NCI-H1930 (cell line): Measurements from ENCODE around the gene CDH4.

ENCODE experiments used
- DNase-seq, 2 experiments: peaks; one replicate each; lab custom pipeline; 2025; lab: John Stamatoyannopoulos, UW

Gene CDH4

GRCh38 chr20:61328911-61329558, 77.0 kb downstream of the CDH4 start:
- no peak for DNase-seq

- DNase-seq, result no peak
Measured at GRCh38 chr20:61330441-61330840, 78.4 kb downstream of the CDH4 start.

- no peak for DNase-seq
Measured at GRCh38 chr20:61331543-61331942, 79.5 kb downstream of the CDH4 start.

GRCh38 chr20:61332016-61332975, 80.2 kb downstream of the CDH4 start:
- DNase-seq, result no peak

GRCh38 chr20:61333484-61334108, 81.5 kb downstream of the CDH4 start:
- no peak for DNase-seq

- DNase-seq, result no peak
Measured at GRCh38 chr20:61340157-61340556, 88.1 kb downstream of the CDH4 start.

- DNase-seq, result no peak
Measured at GRCh38 chr20:61341605-61342004, 89.5 kb downstream of the CDH4 start.

GRCh38 chr20:61343934-61344333, 91.9 kb downstream of the CDH4 start:
- no peak for DNase-seq

GRCh38 chr20:61345656-61346055, 93.6 kb downstream of the CDH4 start:
- no peak for DNase-seq

GRCh38 chr20:61346996-61347395, 94.9 kb downstream of the CDH4 start:
- DNase-seq, result no peak

- no peak for DNase-seq
Measured at GRCh38 chr20:61347443-61347842, 95.4 kb downstream of the CDH4 start.

- DNase-seq, result no peak
Measured at GRCh38 chr20:61349447-61350165, 97.5 kb downstream of the CDH4 start.

- DNase-seq, result no peak
Measured at GRCh38 chr20:61350500-61351250, 98.6 kb downstream of the CDH4 start.

- DNase-seq, result no peak
Measured at GRCh38 chr20:61352346-61353260, 100.5 kb downstream of the CDH4 start.

GRCh38 chr20:61353261-61354000, 101.4 kb downstream of the CDH4 start:
- DNase-seq, result no peak

- DNase-seq, result no peak
Measured at GRCh38 chr20:61354001-61354390, 101.9 kb downstream of the CDH4 start.

GRCh38 chr20:61354501-61354900, 102.4 kb downstream of the CDH4 start:
- DNase-seq, result no peak

GRCh38 chr20:61354901-61355495, 102.9 kb downstream of the CDH4 start:
- no peak for DNase-seq

GRCh38 chr20:61355585-61355984, 103.5 kb downstream of the CDH4 start:
- DNase-seq, result no peak
